GM12878 (cell line): Measurements from ENCODE around the gene NOL3. TPM values are rescaled to one million over a fixed set of nuclear protein-coding genes. Genes with fewer than 3 reads are reported as not detected.

ENCODE experiments used
- POLR2AphosphoS2 ChIP-seq: IDR thresholded peaks from 2 replicates; pipeline ENCODE4 v1.6.1; 2011; ENCODE audit warnings: low read depth, mild to moderate bottlenecking, low read length, improper control_type of control experiment, moderate library complexity
- SMAD5 ChIP-seq: IDR thresholded peaks from 2 replicates; pipeline ENCODE4 v1.6.1; 2016; ENCODE audit warnings: antibody characterized with exemption, low read depth
- TCF3 ChIP-seq: IDR thresholded peaks from 2 replicates; pipeline ENCODE4 v1.6.1; 2012; ENCODE audit warnings: low read depth, mild to moderate bottlenecking, low read length, borderline replicate concordance; ENCODE audit not compliant: insufficient read depth
- ZNF274 ChIP-seq: IDR thresholded peaks from one replicate; pipeline ENCODE4 v1.8.0; 2011; ENCODE audit not compliant: insufficient read length, insufficient read depth
- polyA plus RNA-seq, 11 experiments: library from polyadenylated mRNA; depleted of rRNA in 4 of 11; unstranded in 6 of 11; stranded (reverse) in 5 of 11; fragments of >200 nt; fragmentation: Nextera tagmentation in 4 of 11; fragmentation: Illumina TruSeq in 1 of 11; extraction: Ambion mirVana in 4 of 11; extraction: Trizol in 1 of 11; gene quantifications; 1 replicate in 1 of 11; 2 replicates in 10 of 11; pipeline versions ENCODE4 v1.2.1 to v1.2.3, GENCODE V29; 2011 to 2016; ENCODE audit warnings: inconsistent platforms in 2 of 11, missing spikeins in 2 of 11, low read depth in 1 of 11
- total RNA-seq, 4 experiments: library from RNA; depleted of rRNA in 3 of 4; stranded (reverse); fragments of >200 nt in 3 of 4; fragmentation: Illumina TruSeq in 1 of 4; extraction: Trizol in 1 of 4; gene quantifications; 2 replicates each; pipeline versions ENCODE4 v1.2.1 to v1.2.3, GENCODE V29; 2013 to 2021
- TF ChIP-seq, protein P1 (sequence below): fragments of 450-650 bp; IDR thresholded peaks from 2 replicates; pipeline ENCODE4 v1.6.1; 2017; ENCODE audit warnings: antibody characterized with exemption, mild to moderate bottlenecking, moderate library complexity
- TF ChIP-seq, protein P2 (sequence below), 3 experiments: IDR thresholded peaks in 2 of 3; conservative IDR thresholded peaks in 1 of 3; 2 replicates each; pipeline ENCODE4 v1.5.1; 2011; ENCODE audit warnings: low read depth in 3 of 3, low read length in 3 of 3, mild to moderate bottlenecking in 3 of 3, control low read depth in 2 of 3, moderate library complexity in 2 of 3, inconsistent platforms in 1 of 3, mixed read lengths in 1 of 3; ENCODE audit not compliant: control insufficient read depth in 2 of 3, insufficient read depth in 1 of 3; ENCODE audit errors: extremely low read depth in 1 of 3
- TF ChIP-seq, protein P3 (sequence below): fragments of 450-650 bp; formaldehyde crosslinking; IDR thresholded peaks from 2 replicates; pipeline ENCODE4 v1.4.0; 2022; ENCODE audit warnings: mild to moderate bottlenecking, moderate library complexity

NOL3 gene
- total and polyA plus RNA-seq, 10 of the 15 experiments (the other 5 are each of a cell fraction or from before 2014, with no cell fraction given), result 0.31 to 18.4 (median 2.7) TPM

DNA sequence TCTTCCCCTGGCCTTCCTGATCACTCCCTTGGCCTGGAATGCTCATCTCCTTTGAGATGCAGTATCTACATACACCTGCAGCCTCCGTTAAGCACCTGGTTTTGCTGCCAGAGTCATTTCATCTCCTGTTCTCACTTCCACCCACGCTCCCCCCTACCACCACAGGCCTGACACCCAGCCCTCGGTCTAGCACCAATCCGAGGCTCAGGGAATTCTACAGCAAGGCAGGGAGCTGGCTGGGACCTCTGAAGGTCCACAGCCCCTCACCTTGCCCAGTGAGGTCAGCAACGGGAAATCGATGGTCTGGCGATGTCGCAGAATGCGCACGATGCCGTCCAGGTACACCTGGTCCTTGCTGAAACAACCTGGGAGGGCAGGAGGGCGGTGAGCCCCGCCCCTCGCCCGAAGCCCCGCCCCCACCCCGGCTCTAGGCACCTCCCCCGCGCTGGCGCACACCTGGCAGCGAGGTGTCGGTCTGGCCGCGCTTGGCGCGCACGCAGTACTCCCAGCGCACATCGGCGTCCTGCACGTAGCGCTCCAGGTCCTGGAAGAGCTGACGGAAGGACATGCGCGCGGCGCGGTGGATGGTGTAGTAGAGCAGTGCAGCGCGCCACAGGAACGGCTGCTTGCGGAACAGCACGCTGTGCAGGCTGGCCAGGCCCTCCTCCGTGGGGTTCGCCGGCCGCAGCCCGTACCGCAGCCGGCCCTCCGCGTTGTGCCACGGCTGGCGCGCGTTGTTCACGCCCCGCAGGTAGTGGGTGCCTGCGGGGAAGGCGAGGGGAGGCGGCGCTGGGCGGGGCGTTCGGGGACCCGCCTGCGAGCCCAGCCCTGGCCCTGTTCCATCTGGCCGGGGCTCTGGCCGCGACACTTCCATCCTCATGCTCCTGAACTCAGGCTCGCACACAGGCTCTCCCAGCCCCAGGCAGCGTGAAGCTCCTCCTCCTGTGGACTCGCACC, 7.7 kb downstream of the NOL3 start (continued):
- TF ChIP-seq, protein P1, sequence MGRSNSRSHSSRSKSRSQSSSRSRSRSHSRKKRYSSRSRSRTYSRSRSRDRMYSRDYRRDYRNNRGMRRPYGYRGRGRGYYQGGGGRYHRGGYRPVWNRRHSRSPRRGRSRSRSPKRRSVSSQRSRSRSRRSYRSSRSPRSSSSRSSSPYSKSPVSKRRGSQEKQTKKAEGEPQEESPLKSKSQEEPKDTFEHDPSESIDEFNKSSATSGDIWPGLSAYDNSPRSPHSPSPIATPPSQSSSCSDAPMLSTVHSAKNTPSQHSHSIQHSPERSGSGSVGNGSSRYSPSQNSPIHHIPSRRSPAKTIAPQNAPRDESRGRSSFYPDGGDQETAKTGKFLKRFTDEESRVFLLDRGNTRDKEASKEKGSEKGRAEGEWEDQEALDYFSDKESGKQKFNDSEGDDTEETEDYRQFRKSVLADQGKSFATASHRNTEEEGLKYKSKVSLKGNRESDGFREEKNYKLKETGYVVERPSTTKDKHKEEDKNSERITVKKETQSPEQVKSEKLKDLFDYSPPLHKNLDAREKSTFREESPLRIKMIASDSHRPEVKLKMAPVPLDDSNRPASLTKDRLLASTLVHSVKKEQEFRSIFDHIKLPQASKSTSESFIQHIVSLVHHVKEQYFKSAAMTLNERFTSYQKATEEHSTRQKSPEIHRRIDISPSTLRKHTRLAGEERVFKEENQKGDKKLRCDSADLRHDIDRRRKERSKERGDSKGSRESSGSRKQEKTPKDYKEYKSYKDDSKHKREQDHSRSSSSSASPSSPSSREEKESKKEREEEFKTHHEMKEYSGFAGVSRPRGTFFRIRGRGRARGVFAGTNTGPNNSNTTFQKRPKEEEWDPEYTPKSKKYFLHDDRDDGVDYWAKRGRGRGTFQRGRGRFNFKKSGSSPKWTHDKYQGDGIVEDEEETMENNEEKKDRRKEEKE, result no peak
- TF ChIP-seq POLR2AphosphoS2, result peak; percentile 41; the same call in 1 of the 2 replicates
- TF ChIP-seq, protein P2, sequence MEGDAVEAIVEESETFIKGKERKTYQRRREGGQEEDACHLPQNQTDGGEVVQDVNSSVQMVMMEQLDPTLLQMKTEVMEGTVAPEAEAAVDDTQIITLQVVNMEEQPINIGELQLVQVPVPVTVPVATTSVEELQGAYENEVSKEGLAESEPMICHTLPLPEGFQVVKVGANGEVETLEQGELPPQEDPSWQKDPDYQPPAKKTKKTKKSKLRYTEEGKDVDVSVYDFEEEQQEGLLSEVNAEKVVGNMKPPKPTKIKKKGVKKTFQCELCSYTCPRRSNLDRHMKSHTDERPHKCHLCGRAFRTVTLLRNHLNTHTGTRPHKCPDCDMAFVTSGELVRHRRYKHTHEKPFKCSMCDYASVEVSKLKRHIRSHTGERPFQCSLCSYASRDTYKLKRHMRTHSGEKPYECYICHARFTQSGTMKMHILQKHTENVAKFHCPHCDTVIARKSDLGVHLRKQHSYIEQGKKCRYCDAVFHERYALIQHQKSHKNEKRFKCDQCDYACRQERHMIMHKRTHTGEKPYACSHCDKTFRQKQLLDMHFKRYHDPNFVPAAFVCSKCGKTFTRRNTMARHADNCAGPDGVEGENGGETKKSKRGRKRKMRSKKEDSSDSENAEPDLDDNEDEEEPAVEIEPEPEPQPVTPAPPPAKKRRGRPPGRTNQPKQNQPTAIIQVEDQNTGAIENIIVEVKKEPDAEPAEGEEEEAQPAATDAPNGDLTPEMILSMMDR (IDR thresholded peaks at IDR 0.05 in 2 of 3, conservative IDR thresholded peaks at IDR 0.05 in 1 of 3; ENCODE audit: control insufficient read depth in 2 of 3, extremely low read depth in 1 of 3, insufficient read depth in 1 of 3, low read depth in 3 of 3, low read length in 3 of 3), result no peak
- no peak for TF ChIP-seq SMAD5
- 0 out of 2 replicates have a peak, but pooled peaks have one; percentile 44 for TF ChIP-seq TCF3
- TF ChIP-seq ZNF274, result no peak
- TF ChIP-seq, protein P3, sequence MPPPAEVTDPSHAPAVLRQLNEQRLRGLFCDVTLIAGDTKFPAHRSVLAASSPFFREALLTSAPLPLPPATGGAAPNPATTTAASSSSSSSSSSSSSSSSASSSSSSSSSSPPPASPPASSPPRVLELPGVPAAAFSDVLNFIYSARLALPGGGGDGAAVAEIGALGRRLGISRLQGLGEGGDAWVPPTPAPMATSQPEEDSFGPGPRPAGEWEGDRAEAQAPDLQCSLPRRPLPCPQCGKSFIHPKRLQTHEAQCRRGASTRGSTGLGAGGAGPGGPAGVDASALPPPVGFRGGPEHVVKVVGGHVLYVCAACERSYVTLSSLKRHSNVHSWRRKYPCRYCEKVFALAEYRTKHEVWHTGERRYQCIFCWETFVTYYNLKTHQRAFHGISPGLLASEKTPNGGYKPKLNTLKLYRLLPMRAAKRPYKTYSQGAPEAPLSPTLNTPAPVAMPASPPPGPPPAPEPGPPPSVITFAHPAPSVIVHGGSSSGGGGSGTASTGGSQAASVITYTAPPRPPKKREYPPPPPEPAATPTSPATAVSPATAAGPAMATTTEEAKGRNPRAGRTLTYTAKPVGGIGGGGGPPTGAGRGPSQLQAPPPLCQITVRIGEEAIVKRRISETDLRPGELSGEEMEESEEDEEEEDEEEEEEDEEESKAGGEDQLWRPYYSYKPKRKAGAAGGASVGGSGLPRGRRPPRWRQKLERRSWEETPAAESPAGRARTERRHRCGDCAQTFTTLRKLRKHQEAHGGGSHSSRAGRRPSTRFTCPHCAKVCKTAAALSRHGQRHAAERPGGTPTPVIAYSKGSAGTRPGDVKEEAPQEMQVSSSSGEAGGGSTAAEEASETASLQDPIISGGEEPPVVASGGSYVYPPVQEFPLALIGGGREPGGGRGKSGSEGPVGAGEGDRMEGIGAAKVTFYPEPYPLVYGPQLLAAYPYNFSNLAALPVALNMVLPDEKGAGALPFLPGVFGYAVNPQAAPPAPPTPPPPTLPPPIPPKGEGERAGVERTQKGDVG (CRISPR knock-in tag), result no peak
